Cardiac fibroblast (primary cell): ENCODE results near the gene SMIM21.

Source experiments
- DNase-seq, 2 donors: peaks; one replicate each; pipeline versions ENCODE4 v3.0.0 to v3.0.0-alpha.2; 2010; ENCODE audit warnings: low read depth in 2 of 2
- H3K4me3 ChIP-seq, 2 donors: replicated peaks in 1 of 2; 1 replicate in 1 of 2; 2 replicates in 1 of 2; pipeline ENCODE4 v1.5.1; 2011; ENCODE audit warnings: low read depth in 2 of 2, low read length in 2 of 2, mild to moderate bottlenecking in 2 of 2, moderate library complexity in 1 of 2
- CTCF ChIP-seq: IDR thresholded peaks from one replicate; pipeline ENCODE4 v1.5.1; 2011; ENCODE audit warnings: low read depth, mild to moderate bottlenecking, low read length, inconsistent platforms

SMIM21 gene

GRCh38 chr18:75377926-75378325, 49.6 kb downstream of the SMIM21 start:
- TF ChIP-seq CTCF = no peak
- H3K4me3 ChIP-seq = no peak overlapping the region
- no peak for DNase-seq

GRCh38 chr18:75377258-75377657, 50.2 kb downstream of the SMIM21 start:
- TF ChIP-seq CTCF = no peak
- no peak overlapping the region for H3K4me3 ChIP-seq
- DNase-seq = peak in 1 of 2 donors; percentile 7

DNA sequence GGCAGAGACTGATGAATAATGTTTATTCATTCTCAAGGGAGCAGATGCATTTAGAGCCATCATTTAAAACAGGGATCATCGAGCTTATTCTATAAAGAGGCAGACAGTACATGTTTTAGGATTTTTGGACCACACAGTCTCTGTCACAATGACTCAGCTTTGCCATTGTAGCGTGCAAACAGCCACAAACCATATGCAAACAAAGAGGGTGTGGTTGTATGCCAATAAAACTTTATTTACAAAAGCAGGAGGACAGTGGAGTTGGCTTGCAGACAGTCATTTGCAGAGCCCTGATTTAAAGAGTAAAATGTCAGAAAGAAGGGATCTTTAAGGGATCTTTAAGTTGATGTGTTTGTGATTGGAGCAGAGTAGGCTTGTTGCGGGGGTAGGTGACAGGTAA, 51.5 kb downstream of the SMIM21 start:
- DNase-seq = no peak
- no peak overlapping the region for H3K4me3 ChIP-seq
- no peak for TF ChIP-seq CTCF

DNA sequence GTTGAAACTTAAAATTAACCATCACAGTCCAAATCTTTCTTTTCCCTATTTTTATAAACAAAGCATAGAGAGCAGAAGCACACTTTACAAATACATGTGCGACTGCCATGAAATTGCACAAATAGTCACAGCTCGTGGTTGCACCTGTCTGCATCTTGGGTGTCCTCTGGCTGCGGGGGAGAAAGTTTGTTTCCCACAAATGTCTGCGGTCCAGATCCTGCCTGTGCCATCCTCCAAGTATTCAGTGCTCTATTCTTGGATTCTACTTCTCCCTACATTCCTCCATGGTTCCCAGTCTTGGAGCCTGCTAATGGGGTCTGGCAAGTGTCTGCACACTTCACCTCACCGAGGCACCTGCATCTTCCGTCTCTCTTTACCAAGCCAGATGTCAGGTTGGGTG, 52.2 kb downstream of the SMIM21 start:
- no peak for DNase-seq

DNA sequence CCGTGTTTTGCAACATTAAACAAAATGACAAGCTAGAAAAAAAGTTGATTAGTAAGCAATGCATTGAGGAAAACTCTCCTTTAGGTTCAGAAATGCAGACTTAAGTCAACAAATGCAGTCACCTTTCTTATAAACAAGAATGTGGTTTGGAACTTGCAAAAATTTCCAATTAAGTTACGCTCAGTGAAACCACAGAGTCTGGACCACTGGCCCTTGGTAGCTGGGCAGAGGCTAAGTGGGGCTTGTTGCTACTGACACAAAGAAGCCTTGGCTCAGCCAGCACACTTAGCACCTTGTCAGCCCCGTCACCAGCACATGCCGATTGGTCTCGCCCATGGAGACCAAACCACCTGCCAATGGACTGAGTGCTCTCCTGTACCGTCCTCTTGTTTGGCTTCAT, 53.0 kb downstream of the SMIM21 start:
- no peak overlapping the region for H3K4me3 ChIP-seq
- TF ChIP-seq CTCF = no peak
- no peak for DNase-seq

More for the DNA sequence above, 52.2 kb downstream of the SMIM21 start:
- H3K4me3 ChIP-seq = no peak overlapping the region
- no peak for TF ChIP-seq CTCF

GRCh38 chr18:75369026-75369721, 58.3 kb downstream of the SMIM21 start:
- TF ChIP-seq CTCF = no peak
- H3K4me3 ChIP-seq = no peak overlapping the region
- DNase-seq = no peak

DNA sequence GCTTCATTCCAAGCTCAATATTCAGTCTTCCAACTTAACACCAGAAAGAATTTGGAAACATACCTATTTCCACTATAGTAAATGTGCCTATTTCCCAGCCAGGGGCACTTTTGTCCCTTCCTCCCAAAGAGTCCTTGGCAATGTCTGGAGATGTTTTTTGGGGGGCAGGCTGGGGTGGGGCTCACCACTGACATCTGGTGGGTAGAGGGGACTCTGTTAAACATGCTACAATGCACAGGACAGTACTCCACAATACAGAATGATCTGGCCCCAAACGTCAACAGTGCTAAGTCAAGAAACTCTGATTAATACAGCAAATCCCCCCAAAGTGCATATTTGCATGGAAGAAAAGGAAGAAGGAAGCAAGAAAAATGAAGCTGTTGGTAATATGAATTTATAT, 61.7 kb downstream of the SMIM21 start:
- DNase-seq = no peak
- no peak overlapping the region for H3K4me3 ChIP-seq
- TF ChIP-seq CTCF = no peak
